ENCODE measurements around the gene RYR2. TPM values are rescaled to one million over a fixed set of nuclear protein-coding genes. Genes with fewer than 3 reads are reported as not detected.
"Not testable (repeated sequence)": the region's sequence is repeated elsewhere in the genome, so short reads cannot be mapped to it uniquely, and the experiment has no call there.

Gene RYR2
- total RNA-seq, 3 donors from 2014 or later, result 0.16 to 0.59 (median 0.33) TPM

GRCh38 chr1:237267743-237268142 is 225.8 kb downstream of the RYR2 start:
- H3K9me3 ChIP-seq, result no peaks in the 10 kb centered on the region
- TF ChIP-seq POLR2A (IDR thresholded peaks at IDR 0.05) (no peak), POLR2AphosphoS5 (IDR thresholded peaks at IDR 0.05) (no peak)
- TF ChIP-seq, protein P1, sequence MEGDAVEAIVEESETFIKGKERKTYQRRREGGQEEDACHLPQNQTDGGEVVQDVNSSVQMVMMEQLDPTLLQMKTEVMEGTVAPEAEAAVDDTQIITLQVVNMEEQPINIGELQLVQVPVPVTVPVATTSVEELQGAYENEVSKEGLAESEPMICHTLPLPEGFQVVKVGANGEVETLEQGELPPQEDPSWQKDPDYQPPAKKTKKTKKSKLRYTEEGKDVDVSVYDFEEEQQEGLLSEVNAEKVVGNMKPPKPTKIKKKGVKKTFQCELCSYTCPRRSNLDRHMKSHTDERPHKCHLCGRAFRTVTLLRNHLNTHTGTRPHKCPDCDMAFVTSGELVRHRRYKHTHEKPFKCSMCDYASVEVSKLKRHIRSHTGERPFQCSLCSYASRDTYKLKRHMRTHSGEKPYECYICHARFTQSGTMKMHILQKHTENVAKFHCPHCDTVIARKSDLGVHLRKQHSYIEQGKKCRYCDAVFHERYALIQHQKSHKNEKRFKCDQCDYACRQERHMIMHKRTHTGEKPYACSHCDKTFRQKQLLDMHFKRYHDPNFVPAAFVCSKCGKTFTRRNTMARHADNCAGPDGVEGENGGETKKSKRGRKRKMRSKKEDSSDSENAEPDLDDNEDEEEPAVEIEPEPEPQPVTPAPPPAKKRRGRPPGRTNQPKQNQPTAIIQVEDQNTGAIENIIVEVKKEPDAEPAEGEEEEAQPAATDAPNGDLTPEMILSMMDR (IDR thresholded peaks at IDR 0.05), result no peak
- no peaks in the 10 kb centered on the region for H3K4me1 ChIP-seq
- no peak overlapping the region for H3K27ac ChIP-seq
- H3K27me3 ChIP-seq, result no peaks in the 10 kb centered on the region
- DNase-seq (ENCODE audit: low spot score in 2 of 2), result no peak
- H3K36me3 ChIP-seq, result no peaks in the 10 kb centered on the region
- H3K4me3 ChIP-seq, result no peak overlapping the region
- intact Hi-C loops (cut with DNase I; ENCODE audit: low total_unique reads), result no loop called here

- no peak for DNase-seq (ENCODE audit: low spot score in 2 of 2)
- no peaks in the 10 kb centered on the region for H3K36me3 ChIP-seq
- H3K4me1 ChIP-seq, result no peaks in the 10 kb centered on the region
- H3K9me3 ChIP-seq, result no peaks in the 10 kb centered on the region
- TF ChIP-seq, protein P1 (IDR thresholded peaks at IDR 0.05), result no peak
- TF ChIP-seq POLR2A (IDR thresholded peaks at IDR 0.05) (no peak), POLR2AphosphoS5 (IDR thresholded peaks at IDR 0.05) (no peak)
- no peak overlapping the region for H3K27ac ChIP-seq
- no peaks in the 10 kb centered on the region for H3K27me3 ChIP-seq
- intact Hi-C loops (cut with DNase I; ENCODE audit: low total_unique reads), result no loop called here
- no peak overlapping the region for H3K4me3 ChIP-seq
Measured at GRCh38 chr1:237269938-237270337, 228.0 kb downstream of the RYR2 start.

GRCh38 chr1:237270353-237270752 is 228.4 kb downstream of the RYR2 start:
- TF ChIP-seq POLR2AphosphoS5 (IDR thresholded peaks at IDR 0.05), result no peak
- no peak for TF ChIP-seq POLR2A (IDR thresholded peaks at IDR 0.05)
- TF ChIP-seq, protein P1 (IDR thresholded peaks at IDR 0.05), result no peak
- Histone ChIP-seq H3K4me3 (no peak overlapping the region), H3K36me3 (no peaks in the 10 kb centered on the region), H3K9me3 (no peaks in the 10 kb centered on the region), H3K27ac (no peak overlapping the region), H3K4me1 (no peaks in the 10 kb centered on the region), H3K27me3 (no peaks in the 10 kb centered on the region)
- DNase-seq (ENCODE audit: low spot score in 2 of 2), result no peak
- intact Hi-C loops (cut with DNase I; ENCODE audit: low total_unique reads), result no loop called here

GRCh38 chr1:237277994-237278393 is 236.0 kb downstream of the RYR2 start:
- DNase-seq (ENCODE audit: low spot score in 2 of 2); H3K27ac ChIP-seq; H3K27me3 ChIP-seq; intact Hi-C loops (cut with DNase I; ENCODE audit: low total_unique reads); H3K4me1 ChIP-seq; H3K36me3 ChIP-seq; H3K9me3 ChIP-seq; H3K4me3 ChIP-seq: not testable (repeated sequence)

DNA sequence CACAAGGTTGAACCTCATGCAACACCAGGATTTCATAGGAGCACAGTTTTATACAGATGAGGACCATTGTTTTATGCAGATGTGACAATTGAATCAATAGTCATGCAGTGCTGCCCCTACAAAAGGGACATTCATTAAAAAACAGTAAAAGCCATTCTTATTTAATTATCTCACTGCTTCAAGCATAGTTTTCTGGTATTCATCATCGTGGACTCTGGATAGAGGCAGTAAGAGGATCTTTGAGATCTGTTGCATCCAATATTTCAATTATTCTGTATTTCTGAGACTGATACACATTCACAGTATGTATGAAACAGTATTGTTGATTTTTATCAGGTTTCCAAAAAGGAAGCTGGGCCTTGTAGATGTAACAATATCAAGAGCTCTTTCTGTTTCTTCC is 237.6 kb downstream of the RYR2 start:
- H3K4me3 ChIP-seq, result no peak overlapping the region

More for the DNA sequence above, 237.6 kb downstream of the RYR2 start:
- no peak for TF ChIP-seq POLR2A (IDR thresholded peaks at IDR 0.05)
- TF ChIP-seq, protein P1 (IDR thresholded peaks at IDR 0.05), result no peak
- TF ChIP-seq POLR2AphosphoS5 (IDR thresholded peaks at IDR 0.05), result no peak
- Histone ChIP-seq H3K36me3 (no peaks in the 10 kb centered on the region), H3K9me3 (no peaks in the 10 kb centered on the region), H3K27ac (no peak overlapping the region), H3K27me3 (no peaks in the 10 kb centered on the region), H3K4me1 (no peaks in the 10 kb centered on the region)
- DNase-seq (ENCODE audit: low spot score in 2 of 2), result no peak
- intact Hi-C loops (cut with DNase I; ENCODE audit: low total_unique reads), result loop anchor here (10.0 kb wide), 1 partner anchor 825 kb away; no protein-coding TSS in a partner anchor

All from breast epithelium (tissue), 4 donors.